ENCODE results near the gene QPCT.

DNA sequence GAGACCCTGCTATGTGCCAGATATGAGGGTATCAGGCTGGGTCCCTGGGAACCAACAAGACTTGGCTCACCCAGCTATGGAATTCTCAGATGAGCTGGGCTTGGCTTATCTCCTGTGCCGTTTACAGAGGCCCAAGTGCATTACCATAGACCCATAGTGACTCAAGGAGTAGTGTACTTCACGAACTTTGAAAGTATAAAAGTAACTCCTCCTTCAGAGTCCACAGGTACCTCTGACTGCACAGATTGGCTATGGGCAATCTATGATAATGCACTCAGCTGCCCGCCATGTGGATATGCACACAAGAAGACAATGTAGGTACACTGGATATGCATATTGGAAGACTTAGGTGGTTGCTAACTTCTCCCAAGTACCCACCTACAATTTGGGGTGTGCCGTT lies 78.4 kb downstream of the QPCT start:
- TF ChIP-seq, protein P1, sequence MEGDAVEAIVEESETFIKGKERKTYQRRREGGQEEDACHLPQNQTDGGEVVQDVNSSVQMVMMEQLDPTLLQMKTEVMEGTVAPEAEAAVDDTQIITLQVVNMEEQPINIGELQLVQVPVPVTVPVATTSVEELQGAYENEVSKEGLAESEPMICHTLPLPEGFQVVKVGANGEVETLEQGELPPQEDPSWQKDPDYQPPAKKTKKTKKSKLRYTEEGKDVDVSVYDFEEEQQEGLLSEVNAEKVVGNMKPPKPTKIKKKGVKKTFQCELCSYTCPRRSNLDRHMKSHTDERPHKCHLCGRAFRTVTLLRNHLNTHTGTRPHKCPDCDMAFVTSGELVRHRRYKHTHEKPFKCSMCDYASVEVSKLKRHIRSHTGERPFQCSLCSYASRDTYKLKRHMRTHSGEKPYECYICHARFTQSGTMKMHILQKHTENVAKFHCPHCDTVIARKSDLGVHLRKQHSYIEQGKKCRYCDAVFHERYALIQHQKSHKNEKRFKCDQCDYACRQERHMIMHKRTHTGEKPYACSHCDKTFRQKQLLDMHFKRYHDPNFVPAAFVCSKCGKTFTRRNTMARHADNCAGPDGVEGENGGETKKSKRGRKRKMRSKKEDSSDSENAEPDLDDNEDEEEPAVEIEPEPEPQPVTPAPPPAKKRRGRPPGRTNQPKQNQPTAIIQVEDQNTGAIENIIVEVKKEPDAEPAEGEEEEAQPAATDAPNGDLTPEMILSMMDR (conservative IDR thresholded peaks at IDR 0.05; ENCODE audit: low read depth, low read length): no peak
- no peak for TF ChIP-seq EZH2 (IDR thresholded peaks at IDR 0.05; ENCODE audit: borderline replicate concordance, low read depth, low read length, poor library complexity, severe bottlenecking)

All from A673 (cell line).